MM.1S (cell line): Measurements from ENCODE around the gene CACNG4.

Experiments
- DNase-seq: peaks from one replicate; pipeline ENCODE4 v3.0.0-alpha.2; 2015
- H2AFZ ChIP-seq: fragments of 300-600 bp; sonication (generic); 2 replicates; pipeline ENCODE4 v1.6.0; 2016; ENCODE audit warnings: antibody characterized with exemption, low read length
- H3F3A ChIP-seq: fragments of 300-600 bp; sonication (generic); 2 replicates; pipeline ENCODE4 v1.6.1; 2016; ENCODE audit warnings: mild to moderate bottlenecking, antibody characterized with exemption, low read length, moderate library complexity, mixed read lengths; ENCODE audit not compliant: insufficient read depth
- H3K27ac ChIP-seq: fragments of 300-600 bp; sonication (generic); 2 replicates; pipeline ENCODE4 v1.5.1; 2016; ENCODE audit warnings: mild to moderate bottlenecking, low read length
- H3K27me3 ChIP-seq: fragments of 300-600 bp; sonication (generic); replicated peaks from 2 replicates; pipeline ENCODE4 v1.6.0; 2016; ENCODE audit warnings: low read length; ENCODE audit not compliant: insufficient read depth
- H3K36me3 ChIP-seq: fragments of 300-600 bp; sonication (generic); replicated peaks from 2 replicates; pipeline ENCODE4 v1.6.1; 2016; ENCODE audit warnings: mild to moderate bottlenecking, low read length, mixed read lengths; ENCODE audit not compliant: insufficient read depth
- H3K4me1 ChIP-seq: fragments of 300-600 bp; sonication (generic); 2 replicates; pipeline ENCODE4 v1.6.1; 2016; ENCODE audit warnings: low read length, mixed read lengths
- H3K4me2 ChIP-seq: fragments of 300-600 bp; sonication (generic); 2 replicates; pipeline ENCODE4 v1.6.0; 2016; ENCODE audit warnings: low read depth, low read length
- H3K4me3 ChIP-seq: fragments of 300-600 bp; sonication (generic); 2 replicates; pipeline ENCODE4 v1.5.1; 2016; ENCODE audit warnings: low read length, mixed read lengths
- H3K79me2 ChIP-seq: fragments of 300-600 bp; sonication (generic); 2 replicates; pipeline ENCODE4 v1.6.1; 2016; ENCODE audit warnings: mixed run types, low read length, mixed read lengths
- H3K9ac ChIP-seq: fragments of 300-600 bp; sonication (generic); 2 replicates; pipeline ENCODE4 v1.6.1; 2016; ENCODE audit warnings: low read length, mixed read lengths
- H3K9me2 ChIP-seq: fragments of 300-600 bp; sonication (generic); replicated peaks from 2 replicates; pipeline ENCODE4 v1.6.1; 2016; ENCODE audit warnings: mild to moderate bottlenecking, low read length, mixed read lengths; ENCODE audit not compliant: insufficient read depth
- H3K9me3 ChIP-seq: fragments of 300-600 bp; sonication (generic); replicated peaks from 2 replicates; pipeline ENCODE4 v1.6.1; 2016; ENCODE audit warnings: mild to moderate bottlenecking, low read length, mixed read lengths; ENCODE audit not compliant: insufficient read depth
- H4K20me1 ChIP-seq: fragments of 300-600 bp; sonication (generic); 2 replicates; pipeline ENCODE4 v1.6.1; 2016; ENCODE audit warnings: mild to moderate bottlenecking, low read length, moderate library complexity, mixed read lengths; ENCODE audit not compliant: insufficient read depth
- EZH2 ChIP-seq: fragments of 300-600 bp; sonication (generic); optimal IDR thresholded peaks from 2 replicates; pipeline ENCODE3; 2017; ENCODE audit warnings: low read depth, mild to moderate bottlenecking, antibody characterized with exemption, low read length, mixed read lengths
- EZH2phosphoT487 ChIP-seq: fragments of 300-600 bp; sonication (generic); IDR thresholded peaks from 2 replicates; pipeline ENCODE4 v1.6.1; 2018; ENCODE audit warnings: antibody characterized with exemption, low read length
- TF ChIP-seq, protein P1 (sequence below): fragments of 300-600 bp; sonication (generic); IDR thresholded peaks from 2 replicates; pipeline ENCODE4 v1.5.1; 2016; ENCODE audit warnings: antibody characterized with exemption, low read length, mixed read lengths

The CACNG4 gene

DNA sequence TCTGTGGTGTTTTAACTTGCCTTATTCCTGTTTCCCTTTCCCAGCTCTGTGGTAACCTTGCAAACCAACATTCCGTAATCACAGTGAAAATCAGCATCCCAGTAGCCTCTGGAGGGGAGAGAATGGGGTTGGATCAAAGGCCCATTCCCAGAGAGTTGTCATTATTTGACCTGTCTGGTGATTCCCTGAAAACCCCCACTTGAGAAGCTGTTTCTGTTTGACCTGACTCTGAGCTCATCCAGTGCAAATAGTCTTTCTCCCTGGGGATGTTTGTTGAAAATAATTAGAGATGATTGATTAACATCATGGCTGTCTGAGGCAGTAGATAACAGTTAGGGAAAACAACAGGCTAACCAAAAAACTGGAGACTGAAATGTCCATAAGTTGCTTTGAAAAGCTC lies 82.9 kb downstream of the CACNG4 start:
- no peaks in the 10 kb centered on the region for H3K4me1 ChIP-seq

DNA sequence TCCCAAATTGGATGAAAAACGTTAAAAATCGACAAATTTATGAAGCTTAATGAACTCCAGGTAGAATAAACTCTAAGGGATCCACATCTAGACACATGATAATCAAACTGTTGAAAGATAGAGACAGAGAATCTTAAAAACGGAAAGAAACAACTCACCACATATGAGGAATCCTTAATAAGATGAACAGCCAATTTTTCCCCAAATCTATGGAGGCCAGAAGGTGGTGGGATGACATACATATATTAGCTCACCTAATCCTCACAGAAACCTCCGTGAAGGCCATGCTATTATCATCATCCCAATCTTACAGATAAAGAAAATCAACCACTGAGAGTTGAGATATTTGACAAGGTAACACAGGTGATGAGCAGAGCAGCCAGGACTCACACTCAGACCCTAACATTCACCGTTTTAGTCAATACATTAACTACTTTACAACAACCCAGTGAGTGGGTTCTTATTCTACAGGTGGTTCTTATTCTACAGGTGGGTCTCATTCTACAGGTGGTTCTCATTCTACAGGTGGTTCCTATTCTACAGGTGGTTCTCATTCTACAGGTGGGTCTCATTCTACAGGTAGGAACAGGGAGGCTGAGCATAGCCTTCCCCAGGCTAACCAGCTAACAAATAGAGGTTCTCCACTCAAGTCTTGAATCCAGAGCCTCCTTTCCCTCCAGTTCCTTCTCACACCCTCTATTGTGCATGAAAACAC lies 84.7 kb downstream of the CACNG4 start:
- TF ChIP-seq EZH2phosphoT487 (no peak), EZH2 (no peak)
- TF ChIP-seq, protein P1, sequence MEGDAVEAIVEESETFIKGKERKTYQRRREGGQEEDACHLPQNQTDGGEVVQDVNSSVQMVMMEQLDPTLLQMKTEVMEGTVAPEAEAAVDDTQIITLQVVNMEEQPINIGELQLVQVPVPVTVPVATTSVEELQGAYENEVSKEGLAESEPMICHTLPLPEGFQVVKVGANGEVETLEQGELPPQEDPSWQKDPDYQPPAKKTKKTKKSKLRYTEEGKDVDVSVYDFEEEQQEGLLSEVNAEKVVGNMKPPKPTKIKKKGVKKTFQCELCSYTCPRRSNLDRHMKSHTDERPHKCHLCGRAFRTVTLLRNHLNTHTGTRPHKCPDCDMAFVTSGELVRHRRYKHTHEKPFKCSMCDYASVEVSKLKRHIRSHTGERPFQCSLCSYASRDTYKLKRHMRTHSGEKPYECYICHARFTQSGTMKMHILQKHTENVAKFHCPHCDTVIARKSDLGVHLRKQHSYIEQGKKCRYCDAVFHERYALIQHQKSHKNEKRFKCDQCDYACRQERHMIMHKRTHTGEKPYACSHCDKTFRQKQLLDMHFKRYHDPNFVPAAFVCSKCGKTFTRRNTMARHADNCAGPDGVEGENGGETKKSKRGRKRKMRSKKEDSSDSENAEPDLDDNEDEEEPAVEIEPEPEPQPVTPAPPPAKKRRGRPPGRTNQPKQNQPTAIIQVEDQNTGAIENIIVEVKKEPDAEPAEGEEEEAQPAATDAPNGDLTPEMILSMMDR: no peak
- no peaks in the 10 kb centered on the region for H3K9me3 ChIP-seq
- H2AFZ ChIP-seq: no peak overlapping the region
- no peaks in the 10 kb centered on the region for H3K4me1 ChIP-seq
- H3K9me2 ChIP-seq: no peaks in the 10 kb centered on the region
- H3K9ac ChIP-seq: no peak overlapping the region
- no peaks in the 10 kb centered on the region for H3K79me2 ChIP-seq
- H3K36me3 ChIP-seq: no peaks in the 10 kb centered on the region
- H3K27ac ChIP-seq: no peak overlapping the region
- H3F3A ChIP-seq: no peaks in the 10 kb centered on the region
- DNase-seq: no peak
- no peaks in the 10 kb centered on the region for H3K27me3 ChIP-seq
- no peaks in the 10 kb centered on the region for H4K20me1 ChIP-seq
- H3K4me2 ChIP-seq: no peak overlapping the region
- H3K4me3 ChIP-seq: no peak overlapping the region

More for the DNA sequence above, 82.9 kb downstream of the CACNG4 start:
- Histone ChIP-seq H3K79me2 (no peaks in the 10 kb centered on the region), H3K9ac (no peak overlapping the region), H3K27ac (no peak overlapping the region), H3K4me2 (no peak overlapping the region), H4K20me1 (no peaks in the 10 kb centered on the region), H3K9me2 (no peaks in the 10 kb centered on the region), H2AFZ (no peak overlapping the region), H3K27me3 (no peaks in the 10 kb centered on the region), H3K4me3 (no peak overlapping the region), H3F3A (no peaks in the 10 kb centered on the region), H3K36me3 (no peaks in the 10 kb centered on the region), H3K9me3 (no peaks in the 10 kb centered on the region)
- DNase-seq: no peak
- TF ChIP-seq EZH2: no peak
- TF ChIP-seq EZH2phosphoT487: no peak
- TF ChIP-seq, protein P1: no peak

DNA sequence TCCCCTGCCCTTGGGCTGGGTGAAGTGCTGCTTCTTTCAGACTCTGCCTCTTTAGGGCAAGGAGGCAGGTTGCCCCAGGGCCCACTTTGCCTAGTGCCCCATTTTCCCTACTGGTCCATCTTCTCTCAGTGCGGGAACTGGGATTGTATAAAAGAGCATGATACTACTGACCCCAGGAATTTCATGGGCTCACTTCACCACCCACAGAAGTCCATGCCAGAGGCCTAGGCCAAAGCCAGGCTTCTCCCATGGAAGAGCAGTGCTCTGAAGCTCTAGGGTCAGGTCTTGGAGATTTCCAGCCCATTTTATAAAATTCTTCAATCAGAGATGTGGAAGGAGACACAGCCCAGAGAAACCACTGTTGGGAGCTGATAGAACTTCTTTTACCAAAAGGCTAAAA lies 85.6 kb downstream of the CACNG4 start:
- H3K36me3 ChIP-seq: no peaks in the 10 kb centered on the region
- H3K9me3 ChIP-seq: no peaks in the 10 kb centered on the region
- H3K9ac ChIP-seq: no peak overlapping the region
- no peak overlapping the region for H3K4me2 ChIP-seq
- no peak overlapping the region for H3K4me3 ChIP-seq
- H3K27me3 ChIP-seq: no peaks in the 10 kb centered on the region
- H3K9me2 ChIP-seq: no peaks in the 10 kb centered on the region
- no peak overlapping the region for H3K27ac ChIP-seq
- H4K20me1 ChIP-seq: no peaks in the 10 kb centered on the region
- no peaks in the 10 kb centered on the region for H3K4me1 ChIP-seq
- TF ChIP-seq EZH2phosphoT487: no peak
- TF ChIP-seq, protein P1: no peak
- TF ChIP-seq EZH2: no peak
- no peak for DNase-seq
- H3F3A ChIP-seq: no peaks in the 10 kb centered on the region
- H2AFZ ChIP-seq: no peak overlapping the region
- H3K79me2 ChIP-seq: no peaks in the 10 kb centered on the region
